A549 (cell line): ENCODE measurements around the gene TEX53. TPM values are rescaled to one million over a fixed set of nuclear protein-coding genes. Genes with fewer than 3 reads are reported as not detected.

ENCODE experiments used
- ATAC-seq, 2 experiments: fragments of 200-7000 bp in 1 of 2; fragments of >200 bp in 1 of 2; cut with Nextera tagmentation in 1 of 2; cut with Tn5 transposase in 1 of 2; 3 replicates each; pipeline versions ENCODE4 v1.8.0 to v1.9.1; 2018 to 2020; ENCODE audit warnings: mild to moderate bottlenecking in 1 of 2, moderate library complexity in 1 of 2
- CTCF ChIA-PET: fragments of 300-600 bp; sonication (Branson Sonifier 250); formaldehyde crosslinking; extraction: SDS; loops from one replicate; lab custom pipeline; 2021; ENCODE audit warnings: antibody characterized with exemption, inconsistent platforms; lab: Yijun Ruan, JAX
- POLR2A ChIA-PET: fragments of 350-600 bp; formaldehyde crosslinking; extraction: SDS; loops from one replicate; lab custom pipeline; 2021; ENCODE audit warnings: antibody characterized with exemption, inconsistent platforms; lab: Yijun Ruan, JAX
- DNase-seq, 2 experiments: peaks; one replicate each; pipeline versions ENCODE4 v3.0.0 to v3.0.0-alpha.2; 2011 to 2016; ENCODE audit warnings: low read depth in 1 of 2, low spot score in 1 of 2
- FAIRE-seq: peaks from 2 replicates; lab custom pipeline; 2011; peaks lifted over from hg19 to GRCh38; lab: Jason Lieb, UNC
- H3K27ac ChIP-seq, 2 experiments: fragments of >200 bp; sonication (Bioruptor Twin); formaldehyde crosslinking; 3 replicates each; pipeline ENCODE4 v1.5.1; 2016 to 2017
- H3K4me1 ChIP-seq: fragments of >200 bp; sonication (Bioruptor Twin); formaldehyde crosslinking; 3 replicates; pipeline ENCODE4 v1.6.1; 2016
- H3K4me2 ChIP-seq: fragments of >200 bp; sonication (Bioruptor Twin); formaldehyde crosslinking; 3 replicates; pipeline ENCODE4 v1.6.1; 2016
- H3K4me3 ChIP-seq: fragments of >200 bp; sonication (Bioruptor Twin); formaldehyde crosslinking; 3 replicates; pipeline ENCODE4 v1.5.1; 2016
- H3K9me3 ChIP-seq: fragments of >200 bp; sonication (Bioruptor Twin); formaldehyde crosslinking; 3 replicates; pipeline ENCODE4 v1.6.1; 2016
- BHLHE40 ChIP-seq: IDR thresholded peaks from 2 replicates; pipeline ENCODE4 v1.6.1; 2012; ENCODE audit warnings: low read depth, low read length, inconsistent platforms
- E2F6 ChIP-seq: IDR thresholded peaks from 2 replicates; pipeline ENCODE4 v1.6.1; 2012; ENCODE audit warnings: low read depth, borderline replicate concordance
- EHF ChIP-seq: fragments of 250-450 bp; sonication (Bioruptor Pico); IDR thresholded peaks from 2 replicates; pipeline ENCODE4 v1.5.0; 2020; ENCODE audit warnings: mild to moderate bottlenecking
- ESRRA ChIP-seq: fragments of 150-350 bp; IDR thresholded peaks from 2 replicates; pipeline ENCODE4 v1.6.1; 2014; ENCODE audit warnings: mild to moderate bottlenecking, low read length, borderline replicate concordance
- FOSB ChIP-seq: fragments of 250-450 bp; sonication (Bioruptor Pico); IDR thresholded peaks from 2 replicates; pipeline ENCODE4 v1.5.0; 2020; ENCODE audit warnings: mild to moderate bottlenecking, moderate library complexity
- FOSL2 ChIP-seq, 2 experiments: fragments of 450-650 bp in 1 of 2; fragments of >200 bp in 1 of 2; sonication (Bioruptor Twin) in 1 of 2; formaldehyde crosslinking; IDR thresholded peaks; 2 replicates each; pipeline versions ENCODE4 v1.5.0 to v1.6.1; 2016 to 2020; ENCODE audit warnings: mild to moderate bottlenecking in 1 of 2, moderate library complexity in 1 of 2
- HOXA7 ChIP-seq: fragments of 250-450 bp; sonication (Bioruptor Pico); IDR thresholded peaks from 2 replicates; pipeline ENCODE4 v1.5.0; 2020; ENCODE audit warnings: mild to moderate bottlenecking, moderate library complexity
- JUN ChIP-seq, 2 experiments: fragments of >200 bp; sonication (Bioruptor Twin); formaldehyde crosslinking; IDR thresholded peaks; 2 replicates in 1 of 2; 3 replicates in 1 of 2; pipeline ENCODE4 v1.6.1; 2016 to 2017
- MAZ ChIP-seq: fragments of 150-350 bp; IDR thresholded peaks from 2 replicates; pipeline ENCODE4 v1.6.1; 2014; ENCODE audit warnings: antibody characterized with exemption, low read depth, low read length, borderline replicate concordance
- MYC ChIP-seq: IDR thresholded peaks from 2 replicates; pipeline ENCODE4 v1.6.1; 2012; ENCODE audit warnings: mild to moderate bottlenecking, inconsistent platforms, low read length, improper control_type of control experiment, borderline replicate concordance
- NFE2L2 ChIP-seq: fragments of 150-350 bp; conservative IDR thresholded peaks from 2 replicates; pipeline ENCODE4 v1.6.1; 2014; ENCODE audit warnings: low read length
- NR3C1 ChIP-seq: fragments of >200 bp; sonication (Bioruptor Twin); formaldehyde crosslinking; IDR thresholded peaks from 3 replicates; pipeline ENCODE4 v1.6.1; 2017
- RAD21 ChIP-seq, 2 experiments: fragments of >200 bp in 1 of 2; sonication (Bioruptor Twin) in 1 of 2; formaldehyde crosslinking in 1 of 2; IDR thresholded peaks in 1 of 2; conservative IDR thresholded peaks in 1 of 2; 2 replicates in 1 of 2; 3 replicates in 1 of 2; pipeline ENCODE4 v1.6.1; 2012 to 2018; ENCODE audit warnings: inconsistent platforms in 1 of 2
- SMC3 ChIP-seq: fragments of >200 bp; sonication (Bioruptor Twin); formaldehyde crosslinking; IDR thresholded peaks from 3 replicates; pipeline ENCODE4 v1.6.1; 2018; ENCODE audit warnings: inconsistent platforms
- SREBF2 ChIP-seq: fragments of 450-650 bp; IDR thresholded peaks from 2 replicates; pipeline ENCODE4 v1.6.1; 2014; ENCODE audit warnings: mild to moderate bottlenecking, moderate library complexity
- ZC3H11A ChIP-seq: fragments of 450-650 bp; IDR thresholded peaks from 2 replicates; pipeline ENCODE4 v1.6.1; 2014; ENCODE audit warnings: antibody characterized with exemption, mild to moderate bottlenecking
- ZSCAN20 ChIP-seq: fragments of 250-450 bp; sonication (Bioruptor Pico); IDR thresholded peaks from 2 replicates; pipeline ENCODE4 v1.8.0; 2022; ENCODE audit warnings: mild to moderate bottlenecking, moderate library complexity
- WGBS: methylation state at CpG from one replicate; pipeline ENCODE4 v1.1.6; 2017; ENCODE audit errors: missing lambda C conversion rate; 5-methylcytosine and 5-hydroxymethylcytosine counted together
- polyA plus RNA-seq, 4 experiments: library from polyadenylated mRNA; depleted of rRNA in 3 of 4; stranded (reverse); fragments of >200 nt; fragmentation: RNase III in 1 of 4; extraction: RNeasy Plus Mini Kit Qiagen cat#74134 plus additional on column Dnase treatment in 1 of 4; gene quantifications; 2 replicates in 3 of 4; 3 replicates in 1 of 4; pipeline ENCODE4 v1.2.3, GENCODE V29; 2011 to 2017
- TF ChIP-seq, protein P1 (sequence below): fragments of >200 bp; sonication (Bioruptor Twin); formaldehyde crosslinking; IDR thresholded peaks from 3 replicates; pipeline ENCODE4 v1.5.1; 2016

The TEX53 gene
- polyA plus RNA-seq, 2 of the 4 experiments (the other 2 are of a cell fraction) = not detected

DNA sequence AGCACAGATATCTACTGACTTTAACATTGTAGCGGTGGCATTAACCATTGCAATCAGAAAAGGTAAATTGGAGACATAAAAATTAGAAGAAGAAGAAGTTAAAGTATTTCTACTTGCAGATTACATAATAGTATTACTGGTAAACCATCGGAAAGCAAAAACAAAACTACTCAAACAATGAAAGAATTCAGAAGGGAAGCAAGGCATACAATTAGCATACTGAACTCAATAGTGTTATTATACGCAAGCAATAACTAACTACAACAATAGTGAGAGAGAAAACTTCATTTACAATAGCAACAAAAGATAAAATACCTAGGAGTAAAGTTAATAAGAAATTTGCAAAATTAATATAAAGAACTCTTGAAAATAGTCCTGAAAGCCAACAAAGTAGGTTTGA lies 6.6 kb upstream of the TEX53 start:
- ATAC-seq = no peak
- FAIRE-seq = no peak
- no peaks in the 10 kb centered on the region for H3K4me1 ChIP-seq
- H3K9me3 ChIP-seq = no peaks in the 10 kb centered on the region
- no peak overlapping the region for H3K4me3 ChIP-seq
- no peak for TF ChIP-seq HOXA7
- TF ChIP-seq FOSL2 (IDR thresholded peaks at IDR 0.05) = no peak
- TF ChIP-seq FOSL2 (CRISPR knock-in tag; IDR thresholded peaks at IDR 0.05) = no peak
- TF ChIP-seq MAZ = no peak
- ChIA-PET CTCF (interaction anchor here (0.5 to 16.9 kb wide), 11 partner anchors 10 to 860 kb away, joined by 3 to 259 read pairs (median 11); partner anchors contain the start of gene TEX48), POLR2A (no interaction called here)
- no peak overlapping the region for H3K4me2 ChIP-seq
- WGBS = 59% methylated on average over 3 of the region's 3 CpGs
- DNase-seq = no peak
- H3K27ac ChIP-seq = no peak overlapping the region

- no peaks in the 10 kb centered on the region for H3K4me1 ChIP-seq
- ChIA-PET CTCF (interaction anchor here (0.5 to 16.9 kb wide), 60 partner anchors 9 to 677 kb away, joined by 3 to 259 read pairs (median 4); partner anchors contain the start of genes TEX48 and WHRN), POLR2A (no interaction called here)
- peak; percentile 86 to 97 for ATAC-seq
- TF ChIP-seq ZC3H11A = no peak
- TF ChIP-seq, protein P1, sequence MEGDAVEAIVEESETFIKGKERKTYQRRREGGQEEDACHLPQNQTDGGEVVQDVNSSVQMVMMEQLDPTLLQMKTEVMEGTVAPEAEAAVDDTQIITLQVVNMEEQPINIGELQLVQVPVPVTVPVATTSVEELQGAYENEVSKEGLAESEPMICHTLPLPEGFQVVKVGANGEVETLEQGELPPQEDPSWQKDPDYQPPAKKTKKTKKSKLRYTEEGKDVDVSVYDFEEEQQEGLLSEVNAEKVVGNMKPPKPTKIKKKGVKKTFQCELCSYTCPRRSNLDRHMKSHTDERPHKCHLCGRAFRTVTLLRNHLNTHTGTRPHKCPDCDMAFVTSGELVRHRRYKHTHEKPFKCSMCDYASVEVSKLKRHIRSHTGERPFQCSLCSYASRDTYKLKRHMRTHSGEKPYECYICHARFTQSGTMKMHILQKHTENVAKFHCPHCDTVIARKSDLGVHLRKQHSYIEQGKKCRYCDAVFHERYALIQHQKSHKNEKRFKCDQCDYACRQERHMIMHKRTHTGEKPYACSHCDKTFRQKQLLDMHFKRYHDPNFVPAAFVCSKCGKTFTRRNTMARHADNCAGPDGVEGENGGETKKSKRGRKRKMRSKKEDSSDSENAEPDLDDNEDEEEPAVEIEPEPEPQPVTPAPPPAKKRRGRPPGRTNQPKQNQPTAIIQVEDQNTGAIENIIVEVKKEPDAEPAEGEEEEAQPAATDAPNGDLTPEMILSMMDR = peak; percentile 88
- peak; percentile 83 for TF ChIP-seq SMC3
- TF ChIP-seq RAD21 (conservative IDR thresholded peaks at IDR 0.05 in 1 of 2, IDR thresholded peaks at IDR 0.05 in 1 of 2) = peak; percentile 94
- peak overlapping the region; percentile 10 to 40; a peak in 4 of 6 replicates for H3K27ac ChIP-seq
- H3K4me3 ChIP-seq = no peak overlapping the region
- DNase-seq = peak; percentile 33 to 92
- no peaks in the 10 kb centered on the region for H3K9me3 ChIP-seq
- no peak for FAIRE-seq
- no peak overlapping the region for H3K4me2 ChIP-seq
- 10% methylated on average over 10 of the region's 10 CpGs for WGBS
Observed at GRCh38 chr9:114662081-114662989, 4.7 kb upstream of the TEX53 start.

GRCh38 chr9:114656301-114656700 lies 1.3 kb downstream of the TEX53 start:
- Histone ChIP-seq H3K4me2 (no peak overlapping the region), H3K27ac (no peak overlapping the region), H3K4me3 (no peak overlapping the region), H3K4me1 (0 out of 3 replicates have a peak, but pooled peaks cover 3% of the 10 kb centered on the region), H3K9me3 (no peaks in the 10 kb centered on the region)
- no peak for FAIRE-seq
- TF ChIP-seq MYC = no peak
- TF ChIP-seq EHF = no peak
- no peak for TF ChIP-seq E2F6
- TF ChIP-seq RAD21 (conservative IDR thresholded peaks at IDR 0.05 in 1 of 2, IDR thresholded peaks at IDR 0.05 in 1 of 2) = no peak
- TF ChIP-seq ZC3H11A = no peak
- no peak for TF ChIP-seq BHLHE40
- no peak for TF ChIP-seq FOSB
- no peak for TF ChIP-seq ESRRA
- TF ChIP-seq SREBF2 = no peak
- TF ChIP-seq JUN (IDR thresholded peaks at IDR 0.05) = no peak
- TF ChIP-seq NFE2L2 = no peak
- TF ChIP-seq ZSCAN20 = no peak
- no peak for TF ChIP-seq NR3C1
- ChIA-PET POLR2A (no interaction called here), CTCF (interaction anchor here (1.1 to 16.9 kb wide), 8 partner anchors 24 to 355 kb away, joined by 3 to 259 read pairs (median 47); no protein-coding TSS in a partner anchor)
- WGBS = 80% methylated on average over 12 of the region's 12 CpGs
- DNase-seq = no peak
- ATAC-seq = no peak
